Endothelial cell of umbilical vein (primary cell): ENCODE measurements around the gene MTG1. TPM values are rescaled to one million over a fixed set of nuclear protein-coding genes. Genes with fewer than 3 reads are reported as not detected.

ENCODE experiments used
- BruUV-seq: library from RNA; stranded (reverse); fragments of 400-500 nt; replicated peaks from 2 replicates; lab custom pipeline; 2021; lab: Mats Ljungman, UMichigan
- CTCF ChIA-PET: fragments of 300-600, 350-600 bp; sonication (Branson Sonifier 250); formaldehyde crosslinking; loops from one replicate; lab custom pipeline; 2021; ENCODE audit warnings: antibody characterized with exemption, inconsistent platforms; lab: Charles Lee
- POLR2A ChIA-PET: fragments of 300-600, 350-600 bp; sonication (Branson Sonifier 250); formaldehyde crosslinking; loops from one replicate; lab custom pipeline; 2021; ENCODE audit warnings: antibody characterized with exemption, inconsistent platforms; lab: Charles Lee
- DNase-seq: peaks from one replicate; pipeline ENCODE4 v3.0.0-alpha.2; 2011; ENCODE audit warnings: low read depth, low spot score
- FAIRE-seq: peaks from 2 replicates; lab custom pipeline; 2011; peaks lifted over from hg19 to GRCh38; lab: Jason Lieb, UNC
- H2AFZ ChIP-seq: 2 replicates; pipeline ENCODE4 v1.6.0; 2012; ENCODE audit warnings: low read depth, low read length, control low read depth, inconsistent platforms
- H3K27ac ChIP-seq: 2 replicates; pipeline ENCODE4 v1.5.1; 2011; ENCODE audit warnings: low read depth, mild to moderate bottlenecking, control low read depth, low read length, moderate library complexity; ENCODE audit not compliant: insufficient read depth
- H3K27me3 ChIP-seq, 2 experiments: 2 replicates each; pipeline versions ENCODE4 v1.6.0 to v1.6.1; 2011; ENCODE audit warnings: low read length in 2 of 2, mixed read lengths in 1 of 2; ENCODE audit not compliant: control insufficient read depth in 2 of 2, insufficient read depth in 2 of 2
- H3K36me3 ChIP-seq, 2 experiments: 2 replicates in 1 of 2; 3 replicates in 1 of 2; pipeline ENCODE4 v1.5.1; 2011; ENCODE audit warnings: low read length in 2 of 2, mild to moderate bottlenecking in 1 of 2, moderate library complexity in 1 of 2; ENCODE audit not compliant: control insufficient read depth in 2 of 2, insufficient read depth in 2 of 2; ENCODE audit errors: extremely low read depth in 1 of 2
- H3K4me1 ChIP-seq: 3 replicates; pipeline ENCODE4 v1.5.1; 2011; ENCODE audit warnings: mild to moderate bottlenecking, low read length; ENCODE audit not compliant: control insufficient read depth, insufficient read depth; ENCODE audit errors: extremely low read depth
- H3K4me2 ChIP-seq: 2 replicates; pipeline ENCODE4 v1.6.1; 2011; ENCODE audit warnings: low read length, control low read depth, mixed read lengths; ENCODE audit not compliant: insufficient read depth
- H3K4me3 ChIP-seq, 3 experiments: fragments of 200-600 bp in 1 of 3; sonication (generic), shearing (Covaris generic) in 1 of 3; replicated peaks in 1 of 3; 2 replicates each; pipeline ENCODE4 v1.5.1; 2011 to 2016; ENCODE audit warnings: control low read depth in 3 of 3, low read length in 3 of 3, mild to moderate bottlenecking in 2 of 3, inconsistent platforms in 1 of 3, low read depth in 1 of 3, moderate library complexity in 1 of 3; ENCODE audit not compliant: insufficient read depth in 1 of 3
- H3K79me2 ChIP-seq: 2 replicates; pipeline ENCODE4 v1.6.0; 2012; ENCODE audit warnings: low read length, inconsistent platforms; ENCODE audit not compliant: control insufficient read depth, insufficient read depth
- H3K9ac ChIP-seq: replicated peaks from 2 replicates; pipeline ENCODE3; 2011; ENCODE audit warnings: low read length, control low read depth; ENCODE audit not compliant: insufficient read depth; ENCODE audit errors: extremely low read depth
- H3K9me1 ChIP-seq: replicated peaks from 3 replicates; pipeline ENCODE4 v1.6.0; 2011; ENCODE audit warnings: mild to moderate bottlenecking, low read length; ENCODE audit not compliant: control insufficient read depth, insufficient read depth; ENCODE audit errors: extremely low read depth
- H3K9me3 ChIP-seq: replicated peaks from 2 replicates; pipeline ENCODE4 v1.5.1; 2012; ENCODE audit warnings: low read length, inconsistent platforms; ENCODE audit not compliant: control insufficient read depth, insufficient read depth
- H4K20me1 ChIP-seq: replicated peaks from 2 replicates; pipeline ENCODE3; 2011; ENCODE audit warnings: mild to moderate bottlenecking, low read length; ENCODE audit not compliant: control insufficient read depth, insufficient read depth; ENCODE audit errors: extremely low read depth
- MYC ChIP-seq: IDR thresholded peaks from one replicate; pipeline ENCODE4 v1.6.1; 2011; ENCODE audit warnings: mild to moderate bottlenecking, low read depth, low read length
- dilution Hi-C: fragments of 300-500 bp; cut with MboI; formaldehyde crosslinking; loops from one replicate; pipeline ENCODE4 v1.15.0; 2019; ENCODE audit warnings: low sequenced_read_pairs; ENCODE audit not compliant: extremely low pct_ligation_motif_present
- intact Hi-C: fragments of 100-400 bp; cut with micrococcal nuclease; formaldehyde crosslinking; loops from one replicate; pipeline ENCODE4 v1.10.0; 2022
- polyA plus RNA-seq, 4 experiments: library from polyadenylated mRNA; depleted of rRNA in 3 of 4; stranded (reverse) in 3 of 4; unstranded in 1 of 4; fragments of >200 nt; gene quantifications; 2 replicates each; pipeline versions ENCODE4 v1.2.1 to v1.2.3, GENCODE V29; 2011 to 2012; ENCODE audit warnings: missing spikeins in 1 of 4
- total RNA-seq: library from RNA; stranded (reverse); gene quantifications from 2 replicates; pipeline ENCODE4 v1.2.3, GENCODE V29; 2021
- TF ChIP-seq, protein P1 (sequence below), 2 donors: IDR thresholded peaks; 1 replicate in 1 of 2; 2 replicates in 1 of 2; pipeline ENCODE4 v1.5.1; 2011; ENCODE audit warnings: low read length in 2 of 2, mild to moderate bottlenecking in 2 of 2, moderate library complexity in 2 of 2, control low read depth in 1 of 2, inconsistent platforms in 1 of 2, low read depth in 1 of 2; ENCODE audit not compliant: insufficient read depth in 1 of 2; ENCODE audit errors: extremely low read depth in 1 of 2
- TF ChIP-seq, protein P2 (sequence below): IDR thresholded peaks from 2 replicates; pipeline ENCODE4 v1.6.1; 2011; ENCODE audit not compliant: insufficient read depth, insufficient read length

MTG1 gene
- total and polyA plus RNA-seq, 2 donors (not counting 3 experiments of a cell fraction or from before 2014, with no cell fraction given), result 66.5 to 91.6 TPM

DNA sequence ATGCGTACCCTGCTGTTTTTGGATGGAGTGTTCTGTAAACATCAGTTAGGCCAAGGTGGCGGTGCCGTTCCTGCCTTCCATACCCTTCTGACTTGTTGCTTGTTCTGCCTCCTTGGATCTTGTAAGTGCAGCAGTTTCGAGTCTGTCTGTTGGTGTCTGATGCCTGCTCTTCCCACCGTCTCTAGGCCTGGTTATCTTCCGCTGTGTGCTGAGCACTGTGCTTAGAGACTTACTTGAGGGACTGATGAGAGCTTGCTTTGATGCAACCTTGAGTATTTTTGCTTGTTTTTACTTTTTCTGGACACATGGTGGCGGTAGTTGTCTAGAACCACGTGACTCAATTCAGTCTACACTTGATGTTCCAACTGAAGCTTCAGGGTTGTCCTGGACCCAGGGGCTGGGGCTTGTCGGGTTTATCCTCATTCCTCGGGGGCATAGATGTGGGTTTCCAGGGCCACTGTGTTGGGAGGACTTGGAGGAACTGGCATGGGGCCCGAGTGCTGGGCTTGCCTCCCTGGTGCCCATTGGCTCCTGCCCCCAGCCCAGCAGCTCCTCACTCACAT lies 44.8 kb downstream of the MTG1 start:
- DNase-seq (peak; percentile 19), FAIRE-seq (peak; percentile 83)
- no peaks in the 10 kb centered on the region for H3K36me3 ChIP-seq
- H3K4me1 ChIP-seq, result no peaks in the 10 kb centered on the region
- dilution Hi-C loops, result no loop called here
- H3K9ac ChIP-seq, result no peak overlapping the region
- H3K27ac ChIP-seq, result no peak overlapping the region
- intact Hi-C loops, result loop anchor here (5.0 kb wide), 2 partner anchors 59 to 111 kb away; no protein-coding TSS in a partner anchor
- BruUV-seq, result no TSS peak
- TF ChIP-seq, protein P1, sequence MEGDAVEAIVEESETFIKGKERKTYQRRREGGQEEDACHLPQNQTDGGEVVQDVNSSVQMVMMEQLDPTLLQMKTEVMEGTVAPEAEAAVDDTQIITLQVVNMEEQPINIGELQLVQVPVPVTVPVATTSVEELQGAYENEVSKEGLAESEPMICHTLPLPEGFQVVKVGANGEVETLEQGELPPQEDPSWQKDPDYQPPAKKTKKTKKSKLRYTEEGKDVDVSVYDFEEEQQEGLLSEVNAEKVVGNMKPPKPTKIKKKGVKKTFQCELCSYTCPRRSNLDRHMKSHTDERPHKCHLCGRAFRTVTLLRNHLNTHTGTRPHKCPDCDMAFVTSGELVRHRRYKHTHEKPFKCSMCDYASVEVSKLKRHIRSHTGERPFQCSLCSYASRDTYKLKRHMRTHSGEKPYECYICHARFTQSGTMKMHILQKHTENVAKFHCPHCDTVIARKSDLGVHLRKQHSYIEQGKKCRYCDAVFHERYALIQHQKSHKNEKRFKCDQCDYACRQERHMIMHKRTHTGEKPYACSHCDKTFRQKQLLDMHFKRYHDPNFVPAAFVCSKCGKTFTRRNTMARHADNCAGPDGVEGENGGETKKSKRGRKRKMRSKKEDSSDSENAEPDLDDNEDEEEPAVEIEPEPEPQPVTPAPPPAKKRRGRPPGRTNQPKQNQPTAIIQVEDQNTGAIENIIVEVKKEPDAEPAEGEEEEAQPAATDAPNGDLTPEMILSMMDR (IDR thresholded peaks at IDR 0.05; ENCODE audit: extremely low read depth in 1 of 2, insufficient read depth in 1 of 2, low read depth in 1 of 2, low read length in 2 of 2), result peak; percentile 13 to 15
- TF ChIP-seq MYC, result no peak
- TF ChIP-seq, protein P2, sequence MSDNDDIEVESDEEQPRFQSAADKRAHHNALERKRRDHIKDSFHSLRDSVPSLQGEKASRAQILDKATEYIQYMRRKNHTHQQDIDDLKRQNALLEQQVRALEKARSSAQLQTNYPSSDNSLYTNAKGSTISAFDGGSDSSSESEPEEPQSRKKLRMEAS, result peak; percentile 48
- H3K79me2 ChIP-seq, result no peaks in the 10 kb centered on the region
- POLR2A ChIA-PET, result no interaction called here
- no peaks in the 10 kb centered on the region for H3K27me3 ChIP-seq
- no peak overlapping the region for H3K4me3 ChIP-seq
- no peak overlapping the region for H2AFZ ChIP-seq
- no peak overlapping the region for H3K4me2 ChIP-seq
- CTCF ChIA-PET, result interaction anchor here (0.7 to 2.3 kb wide), 10 partner anchors 10 to 109 kb away, joined by 3 to 8 read pairs (median 3); no protein-coding TSS in a partner anchor
- H4K20me1 ChIP-seq, result no peaks in the 10 kb centered on the region
- no peaks in the 10 kb centered on the region for H3K9me3 ChIP-seq
- no peaks in the 10 kb centered on the region for H3K9me1 ChIP-seq
